MM.1S (cell line): ENCODE results near the gene CTXN1.

ENCODE experiments used
- CTCF ChIP-seq: fragments of 300-600 bp; sonication (generic); IDR thresholded peaks from 2 replicates; pipeline ENCODE4 v1.5.1; 2016; ENCODE audit warnings: antibody characterized with exemption, low read length, mixed read lengths
- EZH2 ChIP-seq: fragments of 300-600 bp; sonication (generic); optimal IDR thresholded peaks from 2 replicates; pipeline ENCODE3; 2017; ENCODE audit warnings: low read depth, mild to moderate bottlenecking, antibody characterized with exemption, low read length, mixed read lengths
- EZH2phosphoT487 ChIP-seq: fragments of 300-600 bp; sonication (generic); IDR thresholded peaks from 2 replicates; pipeline ENCODE4 v1.6.1; 2018; ENCODE audit warnings: antibody characterized with exemption, low read length

DNA sequence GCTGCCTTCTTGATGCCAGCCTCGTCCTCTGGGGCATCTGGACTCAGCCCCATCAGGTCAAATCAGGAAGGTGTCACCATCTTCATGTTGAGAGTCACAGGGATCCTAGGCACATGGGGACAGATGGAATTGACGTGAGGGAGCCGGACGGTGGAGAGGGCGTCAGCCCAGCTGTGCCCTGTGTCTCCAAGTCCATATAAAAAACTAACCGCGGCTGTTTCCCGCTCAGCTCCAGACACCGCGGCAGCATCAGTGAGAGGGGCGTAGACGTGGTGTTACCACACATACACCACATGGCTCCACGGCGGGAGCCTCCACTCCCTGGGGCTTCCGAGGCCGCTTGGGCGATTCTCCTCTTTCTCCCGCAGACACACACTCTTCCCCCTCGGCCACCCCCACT lies 46.1 kb downstream of the CTXN1 start:
- TF ChIP-seq EZH2 (no peak), CTCF (no peak), EZH2phosphoT487 (no peak)
